ENCODE measurements around the gene GLDC.

GLDC gene

GRCh38 chr9:6525326-6526045 lies 120.0 kb downstream of the GLDC start:
- TF ChIP-seq EZH2phosphoT487 (conservative IDR thresholded peaks at IDR 0.05; ENCODE audit: low read length) (no peak), CTCF (IDR thresholded peaks at IDR 0.05; ENCODE audit: insufficient read depth, low read length, poor library complexity, severe bottlenecking) (no peak)
- no peaks in the 10 kb centered on the region for H4K20me1 ChIP-seq (ENCODE audit: low read depth, low read length)
- no peaks in the 10 kb centered on the region for H3K9me3 ChIP-seq (ENCODE audit: insufficient read depth, low read length)
- no peak overlapping the region for H2AFZ ChIP-seq (ENCODE audit: low read depth, low read length, severe bottlenecking)
- no peak overlapping the region for H3K9ac ChIP-seq (ENCODE audit: low read length)
- H3K27ac ChIP-seq (ENCODE audit: low read depth, low read length): no peak overlapping the region
- H3K4me3 ChIP-seq (ENCODE audit: insufficient read depth, low read length, poor library complexity, severe bottlenecking): no peak overlapping the region
- no peaks in the 10 kb centered on the region for H3K36me3 ChIP-seq (ENCODE audit: low read length)
- no peaks in the 10 kb centered on the region for H3F3A ChIP-seq (ENCODE audit: insufficient read depth)
- H3K27me3 ChIP-seq (ENCODE audit: low read length): no peaks in the 10 kb centered on the region
- H3K79me2 ChIP-seq (ENCODE audit: insufficient read depth, low read length): no peaks in the 10 kb centered on the region
- H3K4me2 ChIP-seq (ENCODE audit: low read depth, low read length, poor library complexity, severe bottlenecking): no peak overlapping the region
- H3K9me2 ChIP-seq (replicated peaks; ENCODE audit: insufficient read depth, low read length): no peaks in the 10 kb centered on the region

- H3K27ac ChIP-seq (ENCODE audit: low read depth, low read length): no peak overlapping the region
- TF ChIP-seq CTCF (IDR thresholded peaks at IDR 0.05; ENCODE audit: insufficient read depth, low read length, poor library complexity, severe bottlenecking) (no peak), EZH2phosphoT487 (conservative IDR thresholded peaks at IDR 0.05; ENCODE audit: low read length) (no peak)
- H3F3A ChIP-seq (ENCODE audit: insufficient read depth): no peaks in the 10 kb centered on the region
- H3K4me3 ChIP-seq (ENCODE audit: insufficient read depth, low read length, poor library complexity, severe bottlenecking): no peak overlapping the region
- H3K4me2 ChIP-seq (ENCODE audit: low read depth, low read length, poor library complexity, severe bottlenecking): no peak overlapping the region
- no peaks in the 10 kb centered on the region for H3K9me3 ChIP-seq (ENCODE audit: insufficient read depth, low read length)
- H3K36me3 ChIP-seq (ENCODE audit: low read length): no peaks in the 10 kb centered on the region
- H4K20me1 ChIP-seq (ENCODE audit: low read depth, low read length): no peaks in the 10 kb centered on the region
- H2AFZ ChIP-seq (ENCODE audit: low read depth, low read length, severe bottlenecking): no peak overlapping the region
- H3K27me3 ChIP-seq (ENCODE audit: low read length): no peaks in the 10 kb centered on the region
- H3K9me2 ChIP-seq (replicated peaks; ENCODE audit: insufficient read depth, low read length): no peaks in the 10 kb centered on the region
- H3K79me2 ChIP-seq (ENCODE audit: insufficient read depth, low read length): no peaks in the 10 kb centered on the region
- no peak overlapping the region for H3K9ac ChIP-seq (ENCODE audit: low read length)
Measured at GRCh38 chr9:6522263-6522662, 123.3 kb downstream of the GLDC start.

GRCh38 chr9:6512085-6512657 lies 133.4 kb downstream of the GLDC start:
- Histone ChIP-seq H3K4me2 (ENCODE audit: low read depth, low read length, poor library complexity, severe bottlenecking) (no peak overlapping the region), H3K9ac (ENCODE audit: low read length) (no peak overlapping the region), H4K20me1 (ENCODE audit: low read depth, low read length) (no peaks in the 10 kb centered on the region), H3K9me3 (ENCODE audit: insufficient read depth, low read length) (no peaks in the 10 kb centered on the region), H3K4me3 (ENCODE audit: insufficient read depth, low read length, poor library complexity, severe bottlenecking) (no peak overlapping the region), H2AFZ (ENCODE audit: low read depth, low read length, severe bottlenecking) (no peak overlapping the region), H3K79me2 (ENCODE audit: insufficient read depth, low read length) (no peaks in the 10 kb centered on the region), H3K9me2 (replicated peaks; ENCODE audit: insufficient read depth, low read length) (no peaks in the 10 kb centered on the region), H3K36me3 (ENCODE audit: low read length) (no peaks in the 10 kb centered on the region), H3K27me3 (ENCODE audit: low read length) (no peaks in the 10 kb centered on the region), H3K27ac (ENCODE audit: low read depth, low read length) (no peak overlapping the region), H3F3A (ENCODE audit: insufficient read depth) (no peaks in the 10 kb centered on the region)
- TF ChIP-seq CTCF (IDR thresholded peaks at IDR 0.05; ENCODE audit: insufficient read depth, low read length, poor library complexity, severe bottlenecking): no peak
- TF ChIP-seq EZH2phosphoT487 (conservative IDR thresholded peaks at IDR 0.05; ENCODE audit: low read length): no peak

All from SU-DHL-6 (cell line).